H1 (cell line): Measurements from ENCODE around the gene PLCB1. TPM values are rescaled to one million over a fixed set of nuclear protein-coding genes. Genes with fewer than 3 reads are reported as not detected.

Experiments used
- CTCF ChIA-PET: fragments of 300-600 bp; sonication (Branson Sonifier 250); formaldehyde crosslinking; loops from one replicate; lab custom pipeline; 2021; ENCODE audit not compliant: partially characterized antibody; lab: Charles Lee
- POLR2A ChIA-PET: fragments of 300-600 bp; sonication (Branson Sonifier 250); formaldehyde crosslinking; loops from one replicate; lab custom pipeline; 2021; ENCODE audit warnings: inconsistent platforms; ENCODE audit not compliant: partially characterized antibody; lab: Charles Lee
- DNase-seq, 2 experiments: peaks; one replicate each; pipeline versions ENCODE4 v3.0.0 to v3.0.0-alpha.2; 2010 to 2022; ENCODE audit warnings: low spot score in 2 of 2, low read depth in 1 of 2, mixed read lengths in 1 of 2
- FAIRE-seq: peaks from 2 replicates; lab custom pipeline; 2011; peaks lifted over from hg19 to GRCh38; lab: Jason Lieb, UNC
- H2AFZ ChIP-seq: 2 replicates; pipeline ENCODE4 v1.8.1; 2012; ENCODE audit warnings: low read length, inconsistent platforms
- H2AK5ac ChIP-seq: 2 replicates; pipeline ENCODE4 v1.6.1; 2013; ENCODE audit warnings: low read depth, low read length
- H2BK120ac ChIP-seq: replicated peaks from 2 replicates; pipeline ENCODE3; 2013; ENCODE audit warnings: low read depth, low read length, inconsistent platforms
- H2BK12ac ChIP-seq: 2 replicates; pipeline ENCODE4 v1.6.1; 2013; ENCODE audit warnings: low read depth, low read length
- H2BK15ac ChIP-seq: 2 replicates; pipeline ENCODE4 v1.6.1; 2013; ENCODE audit warnings: low read length
- H2BK20ac ChIP-seq: 2 replicates; pipeline ENCODE4 v1.6.1; 2013; ENCODE audit warnings: low read length
- H2BK5ac ChIP-seq: 2 replicates; pipeline ENCODE4 v1.6.1; 2013; ENCODE audit warnings: low read depth, low read length
- H3K14ac ChIP-seq: 2 replicates; pipeline ENCODE4 v1.6.1; 2013; ENCODE audit warnings: inconsistent platforms; ENCODE audit not compliant: insufficient read length
- H3K18ac ChIP-seq: 2 replicates; pipeline ENCODE4 v1.6.1; 2013; ENCODE audit warnings: low read length; ENCODE audit errors: extremely low read depth
- H3K23ac ChIP-seq: 2 replicates; pipeline ENCODE4 v1.6.1; 2013; ENCODE audit warnings: inconsistent platforms; ENCODE audit not compliant: insufficient read length
- H3K23me2 ChIP-seq: 2 replicates; pipeline ENCODE4 v1.6.1; 2013; ENCODE audit warnings: low read depth, low read length
- H3K27ac ChIP-seq: 2 replicates; pipeline ENCODE4 v1.6.1; 2011; ENCODE audit warnings: low read depth, low read length, inconsistent platforms
- H3K27me3 ChIP-seq, 4 experiments: replicated peaks in 1 of 4; 1 replicate in 1 of 4; 2 replicates in 3 of 4; pipeline versions ENCODE4 v1.6.1 to v1.8.1; 2011 to 2013; ENCODE audit warnings: low read length in 3 of 4, mild to moderate bottlenecking in 3 of 4, inconsistent platforms in 2 of 4, mixed read lengths in 2 of 4, moderate library complexity in 1 of 4; ENCODE audit not compliant: control insufficient read depth in 3 of 4, insufficient read depth in 3 of 4; ENCODE audit errors: extremely low read depth in 1 of 4
- H3K36me3 ChIP-seq, 4 experiments: 2 replicates each; pipeline versions ENCODE4 v1.6.1 to v1.8.1; 2011 to 2013; ENCODE audit warnings: mild to moderate bottlenecking in 4 of 4, low read length in 3 of 4, moderate library complexity in 2 of 4, control low read depth in 1 of 4, inconsistent platforms in 1 of 4; ENCODE audit not compliant: insufficient read depth in 4 of 4, control insufficient read depth in 2 of 4
- H3K4ac ChIP-seq: replicated peaks from 2 replicates; pipeline ENCODE3; 2013; ENCODE audit warnings: low read length, low read depth, mixed read lengths, inconsistent platforms; ENCODE audit not compliant: insufficient read length
- H3K4me1 ChIP-seq, 4 experiments: replicated peaks in 1 of 4; 1 replicate in 1 of 4; 2 replicates in 3 of 4; pipeline versions ENCODE4 v1.6.1 to v1.8.1; 2011 to 2013; ENCODE audit warnings: low read length in 3 of 4, inconsistent platforms in 2 of 4, mixed read lengths in 1 of 4; ENCODE audit not compliant: insufficient read depth in 4 of 4, control insufficient read depth in 3 of 4
- H3K4me2 ChIP-seq, 2 experiments: 2 replicates each; pipeline versions ENCODE4 v1.6.1 to v1.8.1; 2011 to 2013; ENCODE audit warnings: low read depth in 2 of 2, low read length in 2 of 2, control low read depth in 1 of 2, inconsistent platforms in 1 of 2, mild to moderate bottlenecking in 1 of 2; ENCODE audit not compliant: insufficient read depth in 1 of 2
- H3K4me3 ChIP-seq, 4 experiments: fragments of 200-600, 300-600 bp in 1 of 4; sonication (generic), shearing (Covaris generic), sonication (Bioruptor Twin) in 1 of 4; 2 replicates each; pipeline versions ENCODE4 v1.5.1 to v1.8.1; 2011 to 2016; ENCODE audit warnings: low read length in 4 of 4, low read depth in 3 of 4, control low read depth in 2 of 4, inconsistent platforms in 2 of 4, mild to moderate bottlenecking in 2 of 4, mixed read lengths in 1 of 4, moderate library complexity in 1 of 4; ENCODE audit not compliant: insufficient read depth in 2 of 4; ENCODE audit errors: extremely low read depth in 1 of 4
- H3K56ac ChIP-seq: replicated peaks from 2 replicates; pipeline ENCODE3; 2013; ENCODE audit warnings: low read depth, mild to moderate bottlenecking, mixed read lengths, low read length, inconsistent platforms; ENCODE audit not compliant: insufficient read length
- H3K79me1 ChIP-seq: 2 replicates; pipeline ENCODE4 v1.6.1; 2013; ENCODE audit warnings: low read depth, low read length, control low read depth
- H3K79me2 ChIP-seq, 2 experiments: 2 replicates each; pipeline versions ENCODE4 v1.6.1 to v1.8.1; 2012 to 2013; ENCODE audit warnings: low read length in 2 of 2, mild to moderate bottlenecking in 2 of 2, inconsistent platforms in 1 of 2; ENCODE audit not compliant: insufficient read depth in 2 of 2, control insufficient read depth in 1 of 2
- H3K9ac ChIP-seq, 4 experiments: replicated peaks in 1 of 4; 1 replicate in 1 of 4; 2 replicates in 3 of 4; pipeline versions ENCODE4 v1.6.1 to v1.8.1; 2011 to 2013; ENCODE audit warnings: low read depth in 3 of 4, low read length in 3 of 4, control low read depth in 2 of 4, mild to moderate bottlenecking in 2 of 4, moderate library complexity in 2 of 4, inconsistent platforms in 1 of 4; ENCODE audit errors: extremely low read depth in 1 of 4
- H3K9me3 ChIP-seq, 2 experiments: 2 replicates each; pipeline versions ENCODE4 v1.6.1 to v1.8.1; 2012 to 2013; ENCODE audit warnings: mild to moderate bottlenecking in 2 of 2, moderate library complexity in 2 of 2, control low read depth in 1 of 2, inconsistent platforms in 1 of 2, low read depth in 1 of 2, low read length in 1 of 2, mixed read lengths in 1 of 2; ENCODE audit not compliant: insufficient read depth in 2 of 2
- H4K20me1 ChIP-seq, 2 experiments: replicated peaks in 1 of 2; 2 replicates each; pipeline versions ENCODE3 to v1.8.1; 2011 to 2013; ENCODE audit warnings: inconsistent platforms in 2 of 2, low read length in 2 of 2, mild to moderate bottlenecking in 1 of 2; ENCODE audit not compliant: insufficient read depth in 2 of 2, control insufficient read depth in 1 of 2
- H4K5ac ChIP-seq: 2 replicates; pipeline ENCODE4 v1.6.1; 2013; ENCODE audit warnings: low read length, low read depth, mixed read lengths, inconsistent platforms; ENCODE audit not compliant: insufficient read length
- H4K8ac ChIP-seq: 2 replicates; pipeline ENCODE4 v1.8.0; 2013; ENCODE audit warnings: mild to moderate bottlenecking, moderate library complexity, low read length, inconsistent platforms; ENCODE audit not compliant: insufficient read depth; ENCODE audit errors: extremely low read depth
- H4K91ac ChIP-seq: replicated peaks from 2 replicates; pipeline ENCODE3; 2013; ENCODE audit warnings: low read length, mixed read lengths, inconsistent platforms; ENCODE audit not compliant: insufficient read length
- CBX5 ChIP-seq: fragments of 300-800, 300-1000 bp; sonication (generic); IDR thresholded peaks from 2 replicates; pipeline ENCODE4 v1.7.1; 2016; ENCODE audit warnings: antibody characterized with exemption, low read length, low read depth
- EZH2 ChIP-seq: fragments of 200-600 bp; sonication (generic); IDR thresholded peaks from 2 replicates; pipeline ENCODE4 v1.7.1; 2012; ENCODE audit warnings: low read depth, mild to moderate bottlenecking, moderate library complexity, low read length, inconsistent platforms; ENCODE audit not compliant: severe bottlenecking
- WGBS, 2 experiments: shearing (Covaris generic) in 1 of 2; methylation state at CpG; one replicate each; pipeline versions ENCODE4 v1.1.6 to v1.1.7; 2013 to 2015; ENCODE audit warnings: low lambda C conversion rate in 2 of 2, mixed read lengths in 2 of 2, inconsistent platforms in 1 of 2, low coverage in 1 of 2, missing lambda C conversion rate in 1 of 2; ENCODE audit not compliant: insufficient replicate concordance in 2 of 2, insufficient coverage in 1 of 2, insufficient read length in 1 of 2; ENCODE audit errors: extremely low coverage in 1 of 2, missing lambda C conversion rate in 1 of 2; 5-methylcytosine and 5-hydroxymethylcytosine counted together
- polyA plus RNA-seq, 7 experiments: library from polyadenylated mRNA; depleted of rRNA in 3 of 7; stranded (reverse) in 5 of 7; unstranded in 2 of 7; fragments of >200 nt in 5 of 7; fragments of 200-250 nt in 2 of 7; gene quantifications; 1 replicate in 5 of 7; 2 replicates in 1 of 7; 4 replicates in 1 of 7; pipeline versions ENCODE4 v1.2.1 to v1.2.3, GENCODE V29; 2011 to 2013; ENCODE audit warnings: missing spikeins in 2 of 7, mixed read lengths in 2 of 7
- total RNA-seq: library from RNA; stranded (reverse); fragmentation: NEBNext Ultra II Directional; extraction: Animal tissue kit (Norgen Biotek cat#: 25700); gene quantifications from 2 replicates; pipeline ENCODE4 v1.2.1, GENCODE V29; 2021

PLCB1 gene
- total and polyA plus RNA-seq, 2 of the 8 experiments (the other 6 are each of a cell fraction or from before 2014, with no cell fraction given): 2.6 to 9.1 TPM

DNA sequence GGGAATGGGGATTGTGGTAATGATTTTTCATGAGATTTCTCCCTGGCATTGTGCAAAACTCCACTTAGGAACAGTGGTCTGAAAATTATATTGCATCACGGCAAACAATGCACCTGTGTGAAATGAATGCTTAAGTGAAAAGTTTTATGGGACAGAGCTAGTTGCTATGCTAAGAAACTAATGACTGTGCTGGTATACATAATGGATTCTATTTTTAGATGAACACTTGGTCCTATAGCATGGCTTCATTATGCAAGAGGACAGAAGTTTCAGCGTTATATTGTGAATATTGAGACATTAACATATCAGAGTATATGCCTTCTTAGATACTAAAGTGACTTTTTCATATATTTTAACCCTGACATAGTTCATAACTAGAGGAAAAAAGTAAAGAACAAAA, 30.5 kb downstream of the PLCB1 start:
- H2AFZ ChIP-seq: no peak overlapping the region
- no peak overlapping the region for H3K14ac ChIP-seq
- no peak overlapping the region for H3K4ac ChIP-seq
- H2BK15ac ChIP-seq: no peak overlapping the region
- ChIA-PET CTCF (interaction anchor here (1.2 kb wide), 1 partner anchor 52 kb away, joined by 3 read pairs; no protein-coding TSS in a partner anchor), POLR2A (no interaction called here)
- no peaks in the 10 kb centered on the region for H3K79me2 ChIP-seq
- no peak for DNase-seq
- peaks cover 9 to 13% of the 10 kb centered on the region in 2 experiments for H3K9me3 ChIP-seq
- no peak overlapping the region for H2BK120ac ChIP-seq
- no peaks in the 10 kb centered on the region for H3K79me1 ChIP-seq
- H3K4me3 ChIP-seq: no peak overlapping the region
- no peak overlapping the region for H2BK20ac ChIP-seq
- H4K8ac ChIP-seq: no peak overlapping the region
- no peak overlapping the region for H4K91ac ChIP-seq
- no peak overlapping the region for H3K18ac ChIP-seq
- no peak overlapping the region for H4K5ac ChIP-seq
- H3K23me2 ChIP-seq: no peaks in the 10 kb centered on the region
- peaks cover 0 to 1% (median 0%) of the 10 kb centered on the region in 4 experiments; a peak in 1 of 7 replicates for H3K27me3 ChIP-seq
- H2BK12ac ChIP-seq: no peak overlapping the region
- no peaks in the 10 kb centered on the region for H4K20me1 ChIP-seq
- H3K4me1 ChIP-seq: no peaks in the 10 kb centered on the region
- H3K9ac ChIP-seq: no peak overlapping the region
- no peak overlapping the region for H3K23ac ChIP-seq
- H3K4me2 ChIP-seq: no peak overlapping the region
- WGBS, 2 experiments: 84% methylated on average over 2 of the region's 2 CpGs; no CpG with 5 or more reads in 1 of the 2 experiments
- no peak overlapping the region for H2BK5ac ChIP-seq
- no peak overlapping the region for H3K56ac ChIP-seq
- H3K27ac ChIP-seq: no peak overlapping the region
- H3K36me3 ChIP-seq: no peaks in the 10 kb centered on the region
- no peak overlapping the region for H2AK5ac ChIP-seq
- no peak for FAIRE-seq
- TF ChIP-seq CBX5 (no peak), EZH2 (no peak)
